Fibroblast of mammary gland (primary cell): ENCODE results near the gene BNIP5.

ENCODE experiments used
- DNase-seq: peaks from one replicate; pipeline ENCODE4 v3.0.0-alpha.2; 2010; ENCODE audit warnings: low read depth
- H3K4me3 ChIP-seq: 2 replicates; pipeline ENCODE4 v1.5.1; 2011; ENCODE audit warnings: low read depth, mild to moderate bottlenecking, low read length, moderate library complexity; ENCODE audit not compliant: control insufficient read depth
- TF ChIP-seq, protein P1 (sequence below): conservative IDR thresholded peaks from 2 replicates; pipeline ENCODE4 v1.5.1; 2011; ENCODE audit warnings: low read depth, low read length, inconsistent platforms; ENCODE audit not compliant: control insufficient read depth, insufficient read depth

The BNIP5 gene

DNA sequence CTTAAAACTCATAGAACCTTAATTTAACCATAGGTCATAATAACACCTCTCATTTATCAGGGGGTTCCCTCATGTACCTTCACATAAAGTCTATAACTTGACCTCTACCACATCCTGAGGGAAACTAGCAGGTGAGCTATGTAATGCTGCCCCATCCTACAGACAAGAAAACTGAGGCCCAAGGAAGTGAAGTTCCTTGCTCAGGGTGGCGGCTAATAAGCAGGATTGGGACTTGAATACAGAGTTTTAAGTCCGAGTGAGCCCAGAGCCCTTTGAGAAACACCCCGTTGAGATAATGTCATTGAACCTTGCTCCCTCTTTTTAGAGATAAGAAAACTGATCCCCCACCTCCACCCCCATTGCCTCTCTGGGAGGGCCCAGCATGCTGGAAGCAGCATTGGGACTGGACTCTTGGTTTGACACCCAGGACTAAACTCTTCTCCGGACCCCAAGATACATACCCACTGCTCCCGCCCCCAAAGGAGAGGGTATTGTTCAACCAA, 429 bp downstream of the BNIP5 start:
- TF ChIP-seq, protein P1, sequence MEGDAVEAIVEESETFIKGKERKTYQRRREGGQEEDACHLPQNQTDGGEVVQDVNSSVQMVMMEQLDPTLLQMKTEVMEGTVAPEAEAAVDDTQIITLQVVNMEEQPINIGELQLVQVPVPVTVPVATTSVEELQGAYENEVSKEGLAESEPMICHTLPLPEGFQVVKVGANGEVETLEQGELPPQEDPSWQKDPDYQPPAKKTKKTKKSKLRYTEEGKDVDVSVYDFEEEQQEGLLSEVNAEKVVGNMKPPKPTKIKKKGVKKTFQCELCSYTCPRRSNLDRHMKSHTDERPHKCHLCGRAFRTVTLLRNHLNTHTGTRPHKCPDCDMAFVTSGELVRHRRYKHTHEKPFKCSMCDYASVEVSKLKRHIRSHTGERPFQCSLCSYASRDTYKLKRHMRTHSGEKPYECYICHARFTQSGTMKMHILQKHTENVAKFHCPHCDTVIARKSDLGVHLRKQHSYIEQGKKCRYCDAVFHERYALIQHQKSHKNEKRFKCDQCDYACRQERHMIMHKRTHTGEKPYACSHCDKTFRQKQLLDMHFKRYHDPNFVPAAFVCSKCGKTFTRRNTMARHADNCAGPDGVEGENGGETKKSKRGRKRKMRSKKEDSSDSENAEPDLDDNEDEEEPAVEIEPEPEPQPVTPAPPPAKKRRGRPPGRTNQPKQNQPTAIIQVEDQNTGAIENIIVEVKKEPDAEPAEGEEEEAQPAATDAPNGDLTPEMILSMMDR = no peak
- DNase-seq = no peak
- no peak overlapping the region for H3K4me3 ChIP-seq

DNA sequence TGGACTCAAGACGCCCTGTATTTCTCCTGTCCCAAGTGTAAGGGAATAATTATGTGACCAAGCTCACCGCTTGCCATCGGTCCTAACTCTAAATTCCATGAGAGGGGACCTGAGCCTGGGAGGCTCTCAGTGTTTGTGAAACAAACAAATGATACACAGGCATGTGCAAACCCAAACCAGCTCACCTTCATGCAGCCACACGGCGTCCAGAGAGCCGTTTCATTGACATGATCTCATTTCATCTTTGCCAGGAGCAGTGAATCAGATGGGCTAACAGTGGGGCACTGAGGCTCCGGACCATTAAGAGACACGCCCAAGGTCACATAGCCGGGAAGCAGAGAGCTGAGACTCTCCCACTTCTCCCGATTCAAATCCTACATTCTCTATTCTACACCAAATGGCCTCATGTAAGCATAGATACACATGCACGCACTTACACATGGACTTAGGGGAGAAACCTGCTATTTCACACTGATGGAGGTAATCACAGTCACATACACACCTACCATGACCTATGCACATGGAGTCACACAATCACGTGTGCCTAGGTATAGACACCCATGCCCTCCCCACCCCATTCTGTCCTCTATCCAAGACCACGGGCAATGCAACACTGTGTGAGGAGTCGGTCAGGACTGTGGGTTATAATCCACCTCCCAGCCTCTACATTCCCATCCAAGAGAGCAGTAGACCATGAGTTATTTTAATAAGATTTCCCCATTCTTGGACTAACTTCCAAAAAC, 1.1 kb downstream of the BNIP5 start:
- TF ChIP-seq, protein P1 = no peak
- no peak overlapping the region for H3K4me3 ChIP-seq
- DNase-seq = no peak

DNA sequence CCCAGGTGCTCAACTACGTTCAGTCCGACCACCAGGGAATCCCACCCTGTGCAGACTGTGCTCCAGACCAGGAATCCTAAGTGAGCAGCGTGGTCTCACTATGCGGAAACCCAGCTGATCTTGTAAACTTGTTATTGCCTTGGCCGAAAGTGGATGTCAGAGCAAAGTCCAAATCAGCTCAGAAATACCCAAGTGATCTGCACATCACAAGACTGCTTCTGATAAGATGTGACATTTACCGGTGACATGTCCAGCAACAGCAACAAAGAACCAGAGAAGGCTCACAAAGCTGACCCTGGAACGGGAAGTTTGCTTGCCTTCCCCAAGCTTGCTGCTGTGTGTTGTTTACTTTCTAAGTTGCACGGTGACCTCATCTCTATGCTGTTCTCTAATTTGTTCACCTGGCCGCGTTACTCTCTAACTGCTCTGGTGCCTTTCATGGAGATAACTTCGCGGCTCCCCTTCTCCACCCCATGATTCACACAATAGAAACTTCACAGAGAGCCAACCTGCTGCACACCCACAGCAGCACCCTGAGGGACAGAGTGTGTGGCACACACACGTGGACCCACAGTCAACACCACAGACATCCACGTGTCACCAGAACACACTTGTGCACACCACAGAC, 1.7 kb downstream of the BNIP5 start:
- no peak for DNase-seq
- TF ChIP-seq, protein P1 = no peak
- no peak overlapping the region for H3K4me3 ChIP-seq

DNA sequence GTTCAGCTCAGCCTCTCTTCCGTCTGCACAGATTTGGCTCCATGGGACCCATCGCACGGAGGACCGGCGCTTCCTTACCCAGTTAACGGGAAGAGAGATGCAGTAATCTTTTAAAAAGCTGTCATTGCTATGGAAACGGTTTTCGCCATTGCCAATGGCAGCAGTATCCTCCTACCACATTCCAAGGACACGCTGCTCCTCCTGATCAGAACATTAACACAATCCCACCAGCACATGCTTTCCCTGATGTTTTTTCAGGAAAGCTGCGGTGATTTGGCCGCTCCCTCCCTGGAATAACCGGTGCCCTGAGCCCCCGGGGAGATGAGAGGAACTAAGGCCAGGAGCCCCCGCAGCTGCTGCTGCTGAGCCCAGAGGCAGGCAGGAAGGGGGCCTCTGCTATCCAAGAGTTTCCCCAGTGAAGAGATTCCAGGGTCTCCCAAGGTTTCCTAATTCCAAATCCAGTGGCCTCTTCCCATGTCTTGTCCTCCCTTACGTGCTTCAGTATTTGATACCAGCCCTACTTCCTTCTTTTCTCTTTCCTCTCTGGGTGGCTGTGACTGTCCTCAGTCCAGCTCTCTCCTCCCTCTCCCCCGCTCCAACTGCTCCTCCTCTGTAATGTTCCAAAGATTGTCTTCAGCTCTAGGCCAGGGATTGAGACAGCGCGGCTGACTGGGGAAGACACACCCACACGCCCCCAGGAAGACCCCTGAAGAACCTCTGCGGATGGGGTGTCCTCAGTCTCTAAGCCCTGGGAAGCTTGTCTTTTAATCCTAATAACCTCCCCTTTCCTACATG, 2.6 kb downstream of the BNIP5 start:
- no peak overlapping the region for H3K4me3 ChIP-seq
- TF ChIP-seq, protein P1 = no peak
- DNase-seq = no peak

DNA sequence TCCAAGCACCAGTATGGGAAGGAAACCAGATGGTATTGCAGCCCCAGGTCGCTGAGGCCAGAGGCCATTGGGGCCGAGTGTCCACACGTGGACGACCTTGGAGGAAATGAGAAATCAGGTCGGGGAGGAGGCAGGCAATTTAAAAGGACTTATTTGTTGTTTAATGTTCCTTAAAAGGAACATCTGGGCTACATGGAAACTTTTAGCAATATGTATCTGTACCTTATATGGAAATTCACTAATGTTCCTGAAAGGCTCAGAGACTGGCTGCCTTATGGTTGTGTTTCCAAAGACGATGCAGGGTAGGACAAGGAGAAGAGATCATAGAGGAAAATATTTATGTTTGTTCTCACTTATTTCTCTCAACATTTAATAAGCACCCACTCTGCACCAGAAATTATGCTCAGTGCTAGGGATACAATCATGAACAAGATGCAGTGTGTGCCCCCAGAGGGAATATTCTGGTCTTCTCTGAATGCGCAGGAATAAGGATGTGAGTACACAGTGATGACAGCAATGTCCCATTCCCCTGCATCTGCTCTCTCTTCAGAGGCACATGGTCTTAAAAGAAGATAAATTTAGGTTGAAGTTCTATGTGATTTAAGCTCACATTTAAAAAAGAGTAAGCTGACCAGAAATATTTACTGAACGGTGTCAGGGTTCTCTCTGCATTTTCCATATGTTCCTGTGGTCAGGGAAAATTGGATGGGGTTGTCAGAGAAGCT, 3.4 kb downstream of the BNIP5 start:
- TF ChIP-seq, protein P1 = no peak
- no peak for DNase-seq
- no peak overlapping the region for H3K4me3 ChIP-seq

DNA sequence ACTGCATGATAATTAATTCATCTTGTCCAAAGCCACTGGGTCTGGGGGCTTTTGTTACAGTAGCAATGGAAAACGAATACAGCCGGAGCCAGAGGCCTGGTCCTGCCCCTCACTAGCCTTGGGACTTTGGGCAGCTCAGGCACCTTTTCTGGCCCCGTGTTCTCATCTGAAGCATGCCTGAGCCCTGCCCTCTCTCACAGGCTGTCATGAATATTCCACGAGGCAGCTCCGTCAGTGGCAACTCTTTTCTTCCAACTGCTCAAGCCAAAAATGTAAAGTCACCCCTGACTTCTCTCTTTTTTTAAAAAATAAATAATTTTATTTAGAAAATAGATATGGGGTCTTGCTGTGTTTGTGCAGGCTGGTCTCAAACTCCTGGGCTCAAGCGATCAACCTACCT, 5.3 kb downstream of the BNIP5 start:
- no peak overlapping the region for H3K4me3 ChIP-seq

More for the DNA sequence above, 5.3 kb downstream of the BNIP5 start:
- DNase-seq = no peak
- TF ChIP-seq, protein P1 = no peak
